PC-3 (cell line): ENCODE measurements around the gene MYOF. TPM values are rescaled to one million over a fixed set of nuclear protein-coding genes. Genes with fewer than 3 reads are reported as not detected.

ENCODE experiments used
- ATAC-seq: fragments of 200-7000 bp; cut with Tn5 transposase; 2 replicates; pipeline ENCODE4 v1.9.1; 2020; ENCODE audit warnings: mild to moderate bottlenecking, moderate library complexity
- BruUV-seq: library from RNA; stranded (reverse); fragments of 400-500 nt; replicated peaks from 2 replicates; lab custom pipeline; 2021; lab: Mats Ljungman, UMichigan
- CTCF ChIA-PET: fragments of 300-600 bp; sonication (Branson Sonifier 250); formaldehyde crosslinking; loops from one replicate; lab custom pipeline; 2022; ENCODE audit warnings: antibody characterized with exemption; lab: Charles Lee
- POLR2A ChIA-PET: fragments of 300-600 bp; sonication (Branson Sonifier 250); formaldehyde crosslinking; loops from one replicate; lab custom pipeline; 2022; ENCODE audit warnings: antibody characterized with exemption; ENCODE audit not compliant: unreplicated experiment; lab: Charles Lee
- DNase-seq: peaks from one replicate; pipeline ENCODE4 v3.0.0-alpha.2; 2015
- H2AFZ ChIP-seq: fragments of 300-600 bp; sonication (generic); 2 replicates; pipeline ENCODE4 v1.6.0; 2016; ENCODE audit warnings: antibody characterized with exemption, low read length
- H3F3A ChIP-seq: fragments of 300-600 bp; sonication (generic); one replicate; pipeline ENCODE4 v1.6.0; 2017; ENCODE audit warnings: antibody characterized with exemption, low read length, control low read depth, mild to moderate bottlenecking; ENCODE audit not compliant: unreplicated experiment
- H3K27ac ChIP-seq: fragments of 300-600 bp; sonication (generic); 2 replicates; pipeline ENCODE4 v1.5.1; 2016; ENCODE audit warnings: mild to moderate bottlenecking, low read length
- H3K27me3 ChIP-seq: fragments of 300-600 bp; sonication (generic); 2 replicates; pipeline ENCODE4 v1.6.1; 2016; ENCODE audit warnings: low read length, mixed read lengths
- H3K36me3 ChIP-seq: fragments of 300-600 bp; sonication (generic); 2 replicates; pipeline ENCODE4 v1.6.1; 2016; ENCODE audit warnings: low read depth, mixed run types, low read length, mixed read lengths
- H3K4me1 ChIP-seq: fragments of 300-600 bp; sonication (generic); 2 replicates; pipeline ENCODE4 v1.5.1; 2016; ENCODE audit warnings: low read length; ENCODE audit not compliant: insufficient read depth
- H3K4me2 ChIP-seq: fragments of 300-600 bp; sonication (generic); 2 replicates; pipeline ENCODE4 v1.6.0; 2016; ENCODE audit warnings: low read length
- H3K4me3 ChIP-seq: fragments of 300-600 bp; sonication (generic); 2 replicates; pipeline ENCODE4 v1.5.1; 2016; ENCODE audit warnings: mild to moderate bottlenecking, low read length, mixed read lengths
- H3K79me2 ChIP-seq: fragments of 300-600 bp; sonication (generic); 2 replicates; pipeline ENCODE4 v1.6.1; 2017; ENCODE audit warnings: low read length, mixed read lengths
- H3K9ac ChIP-seq: fragments of 300-600 bp; sonication (generic); 2 replicates; pipeline ENCODE4 v1.6.0; 2016; ENCODE audit warnings: mild to moderate bottlenecking, low read length
- H3K9me2 ChIP-seq: fragments of 300-600 bp; sonication (generic); replicated peaks from 2 replicates; pipeline ENCODE4 v1.6.1; 2016; ENCODE audit warnings: mixed run types, low read length, mixed read lengths
- H3K9me3 ChIP-seq: fragments of 300-600 bp; sonication (generic); 2 replicates; pipeline ENCODE4 v1.6.1; 2016; ENCODE audit warnings: low read length, mixed read lengths
- H4K20me1 ChIP-seq: fragments of 300-600 bp; sonication (generic); 2 replicates; pipeline ENCODE4 v1.6.1; 2016; ENCODE audit warnings: low read length, mixed read lengths
- CTCF ChIP-seq: fragments of 300-600 bp; sonication (generic); conservative IDR thresholded peaks from 2 replicates; pipeline ENCODE4 v1.5.1; 2017; ENCODE audit warnings: antibody characterized with exemption, low read depth, mild to moderate bottlenecking, low read length
- EZH2 ChIP-seq: fragments of 300-600 bp; sonication (generic); IDR thresholded peaks from one replicate; pipeline ENCODE4 v1.6.1; 2017; ENCODE audit warnings: antibody characterized with exemption, mild to moderate bottlenecking, low read length; ENCODE audit not compliant: unreplicated experiment
- EZH2phosphoT487 ChIP-seq: fragments of 300-600 bp; sonication (generic); IDR thresholded peaks from 2 replicates; pipeline ENCODE4 v1.6.1; 2018; ENCODE audit warnings: mild to moderate bottlenecking, antibody characterized with exemption, low read length, borderline replicate concordance
- intact Hi-C: fragments of 100-400 bp; cut with micrococcal nuclease; formaldehyde crosslinking; loops from 2 replicates; pipeline ENCODE4 v1.9.0; 2023
- total RNA-seq: library from RNA; depleted of rRNA; stranded (reverse); fragments of >200 nt; gene quantifications from 2 replicates; pipeline ENCODE4 v1.2.3, GENCODE V29; 2014

The MYOF gene
- total RNA-seq, 1 experiment from 2014 or later, result 174 TPM

GRCh38 chr10:93454736-93455135 lies 27.4 kb downstream of the MYOF start:
- peaks cover 74% of the 10 kb centered on the region for H3K79me2 ChIP-seq
- peaks cover 67% of the 10 kb centered on the region for H3K36me3 ChIP-seq
- no peak for DNase-seq
- no peak overlapping the region for H3K4me2 ChIP-seq
- BruUV-seq, result no TSS peak
- H2AFZ ChIP-seq, result no peak overlapping the region
- ATAC-seq, result no peak
- H3K4me1 ChIP-seq, result peaks cover 17% of the 10 kb centered on the region
- no peaks in the 10 kb centered on the region for H4K20me1 ChIP-seq
- ChIA-PET CTCF (no interaction called here), POLR2A (no interaction called here)
- H3K4me3 ChIP-seq, result no peak overlapping the region
- H3K27ac ChIP-seq, result no peak overlapping the region
- TF ChIP-seq CTCF, result no peak
- TF ChIP-seq EZH2, result no peak
- TF ChIP-seq EZH2phosphoT487, result no peak
- H3F3A ChIP-seq, result peaks cover 7% of the 10 kb centered on the region
- no peak overlapping the region for H3K9ac ChIP-seq
- no peaks in the 10 kb centered on the region for H3K9me3 ChIP-seq
- H3K27me3 ChIP-seq, result no peaks in the 10 kb centered on the region
- H3K9me2 ChIP-seq, result no peaks in the 10 kb centered on the region
- intact Hi-C loops, result no loop called here

GRCh38 chr10:93454146-93454545 lies 28.0 kb downstream of the MYOF start:
- POLR2A ChIA-PET, result no interaction called here
- ATAC-seq, result no peak
- Histone ChIP-seq H3K27me3 (no peaks in the 10 kb centered on the region), H3K36me3 (peaks cover 67% of the 10 kb centered on the region), H3K4me2 (no peak overlapping the region), H3K79me2 (peaks cover 74% of the 10 kb centered on the region), H3K4me1 (peaks cover 11% of the 10 kb centered on the region), H3K9me3 (no peaks in the 10 kb centered on the region), H4K20me1 (no peaks in the 10 kb centered on the region), H3K27ac (no peak overlapping the region), H3K9ac (no peak overlapping the region), H3K4me3 (no peak overlapping the region), H2AFZ (no peak overlapping the region), H3F3A (peaks cover 1% of the 10 kb centered on the region), H3K9me2 (no peaks in the 10 kb centered on the region)
- no peak for DNase-seq
- intact Hi-C loops, result no loop called here
- BruUV-seq, result no TSS peak
- no peak for TF ChIP-seq EZH2
- CTCF ChIA-PET, result no interaction called here

- no TSS peak for BruUV-seq
- H3K9me3 ChIP-seq, result no peaks in the 10 kb centered on the region
- H3K27ac ChIP-seq, result no peak overlapping the region
- H3K9ac ChIP-seq, result no peak overlapping the region
- H4K20me1 ChIP-seq, result no peaks in the 10 kb centered on the region
- CTCF ChIA-PET, result no interaction called here
- H3K4me1 ChIP-seq, result peaks cover 6% of the 10 kb centered on the region; the same call in 1 of the 2 replicates
- no peak overlapping the region for H2AFZ ChIP-seq
- TF ChIP-seq EZH2phosphoT487, result no peak
- TF ChIP-seq CTCF, result no peak
- TF ChIP-seq EZH2, result no peak
- H3K4me2 ChIP-seq, result no peak overlapping the region
- no peaks in the 10 kb centered on the region for H3K27me3 ChIP-seq
- H3K79me2 ChIP-seq, result peaks cover 72% of the 10 kb centered on the region
- intact Hi-C loops, result no loop called here
- H3K36me3 ChIP-seq, result peaks cover 73% of the 10 kb centered on the region
- no peak overlapping the region for H3K4me3 ChIP-seq
- DNase-seq, result no peak
- POLR2A ChIA-PET, result no interaction called here
- no peaks in the 10 kb centered on the region for H3F3A ChIP-seq
- ATAC-seq, result no peak
- no peaks in the 10 kb centered on the region for H3K9me2 ChIP-seq
Observed at GRCh38 chr10:93452143-93452542, 30.0 kb downstream of the MYOF start.
